ENCODE data around the gene FOXC2.

- TF ChIP-seq SP1 (IDR thresholded peaks at IDR 0.05; ENCODE audit: low read depth, low read length) (no peak), CTCF (IDR thresholded peaks at IDR 0.05 in 2 of 3, conservative IDR thresholded peaks at IDR 0.05 in 1 of 3; ENCODE audit: control insufficient read depth in 2 of 3, extremely low read depth in 1 of 3, insufficient read depth in 1 of 3, low read depth in 3 of 3, low read length in 3 of 3) (no peak), REST (IDR thresholded peaks at IDR 0.05; ENCODE audit: low read depth, low read length) (no peak), MAX (IDR thresholded peaks at IDR 0.05; ENCODE audit: low read depth, low read length) (no peak), SRF (IDR thresholded peaks at IDR 0.05; ENCODE audit: low read depth in 2 of 2, low read length in 2 of 2) (no peak), BHLHE40 (IDR thresholded peaks at IDR 0.05; ENCODE audit: borderline replicate concordance in 1 of 2, low read depth in 2 of 2, low read length in 1 of 2) (no peak)
These were observed 20.0 kb upstream of the FOXC2 start for GRCh38 chr16:86546638-86547013.
